Panc1 (cell line): ENCODE results near the gene NDST1. TPM values are rescaled to one million over a fixed set of nuclear protein-coding genes. Genes with fewer than 3 reads are reported as not detected.

Source experiments
- ATAC-seq: fragments of 200-7000 bp; cut with Tn5 transposase; 2 replicates; pipeline ENCODE4 v1.9.1; 2020; ENCODE audit warnings: mild to moderate bottlenecking, moderate library complexity
- BruUV-seq: library from RNA; stranded (reverse); fragments of 400-500 nt; replicated peaks from 2 replicates; lab custom pipeline; 2021; lab: Mats Ljungman, UMichigan
- CTCF ChIA-PET: fragments of 300-600 bp; sonication (Branson Sonifier 250); formaldehyde crosslinking; loops from one replicate; lab custom pipeline; 2022; ENCODE audit warnings: antibody characterized with exemption; lab: Charles Lee
- POLR2A ChIA-PET: fragments of 300-600 bp; sonication (Branson Sonifier 250); formaldehyde crosslinking; loops from one replicate; lab custom pipeline; 2022; ENCODE audit warnings: antibody characterized with exemption; lab: Charles Lee
- DNase-seq: peaks from one replicate; pipeline ENCODE4 v3.0.0-alpha.2; 2010; ENCODE audit warnings: low read depth, low spot score
- H3K27ac ChIP-seq: 2 replicates; pipeline ENCODE4 v1.5.1; 2011; ENCODE audit warnings: mild to moderate bottlenecking, low read length, inconsistent platforms
- H3K27me3 ChIP-seq: fragments of 200-500 bp; sonication (Bioruptor generic); 2 replicates; pipeline ENCODE4 v1.6.0; 2014; ENCODE audit warnings: low read length, inconsistent platforms; ENCODE audit not compliant: control insufficient read depth, insufficient read depth
- H3K36me3 ChIP-seq: fragments of 200-500 bp; sonication (Bioruptor generic); 2 replicates; pipeline ENCODE4 v1.5.1; 2014; ENCODE audit warnings: inconsistent platforms, mild to moderate bottlenecking, low read length, moderate library complexity; ENCODE audit not compliant: control insufficient read depth, insufficient read depth
- H3K4me1 ChIP-seq: 2 replicates; pipeline ENCODE4 v1.5.1; 2011; ENCODE audit warnings: inconsistent platforms, mild to moderate bottlenecking, low read length, moderate library complexity; ENCODE audit not compliant: control insufficient read depth, insufficient read depth
- H3K4me3 ChIP-seq, 2 experiments: 2 replicates each; pipeline ENCODE4 v1.5.1; 2011 to 2012; ENCODE audit warnings: low read depth in 2 of 2, low read length in 2 of 2, mild to moderate bottlenecking in 2 of 2, inconsistent platforms in 1 of 2, moderate library complexity in 1 of 2
- H3K9me3 ChIP-seq: fragments of 200-500 bp; sonication (Bioruptor generic); 2 replicates; pipeline ENCODE4 v1.5.1; 2014; ENCODE audit warnings: low read depth, mild to moderate bottlenecking, inconsistent platforms, low read length, moderate library complexity; ENCODE audit not compliant: control insufficient read depth, insufficient read depth
- CTCF ChIP-seq: fragments of 450-650 bp; IDR thresholded peaks from 2 replicates; pipeline ENCODE4 v1.5.1; 2017; ENCODE audit warnings: mild to moderate bottlenecking
- POLR2AphosphoS5 ChIP-seq: IDR thresholded peaks from 2 replicates; pipeline ENCODE4 v1.6.1; 2012; ENCODE audit warnings: mild to moderate bottlenecking, low read depth, low read length, moderate library complexity
- SIN3A ChIP-seq: IDR thresholded peaks from 2 replicates; pipeline ENCODE4 v1.6.1; 2012; ENCODE audit warnings: low read depth, mild to moderate bottlenecking, low read length, moderate library complexity, borderline replicate concordance; ENCODE audit not compliant: insufficient read depth
- TCF7L2 ChIP-seq: IDR thresholded peaks from 2 replicates; pipeline ENCODE4 v1.6.1; 2011; ENCODE audit warnings: mild to moderate bottlenecking, low read depth, low read length, inconsistent platforms
- in situ Hi-C: cut with HindIII; loops from 2 replicates; pipeline ENCODE4 v1.10.0; 2016; ENCODE audit warnings: low sequenced_read_pairs, low pct_unique_long_range_greater_than_20kb
- intact Hi-C: fragments of 100-400 bp; cut with micrococcal nuclease; formaldehyde crosslinking; loops from one replicate; pipeline ENCODE4 v1.10.0; 2022; ENCODE audit not compliant: unreplicated experiment
- total RNA-seq: library from RNA; stranded (reverse); gene quantifications from one replicate; pipeline ENCODE4 v1.2.1, GENCODE V29; 2021; ENCODE audit not compliant: unreplicated experiment
- TF ChIP-seq, protein P1 (sequence below), 2 experiments: IDR thresholded peaks; 2 replicates each; pipeline ENCODE4 v1.6.1; 2011 to 2012; ENCODE audit warnings: low read depth in 2 of 2, control low read depth in 1 of 2, low read length in 1 of 2, mild to moderate bottlenecking in 1 of 2, moderate library complexity in 1 of 2; ENCODE audit not compliant: insufficient read depth in 1 of 2

Gene NDST1
- total RNA-seq, 1 experiment from 2014 or later, result 142 TPM

DNA sequence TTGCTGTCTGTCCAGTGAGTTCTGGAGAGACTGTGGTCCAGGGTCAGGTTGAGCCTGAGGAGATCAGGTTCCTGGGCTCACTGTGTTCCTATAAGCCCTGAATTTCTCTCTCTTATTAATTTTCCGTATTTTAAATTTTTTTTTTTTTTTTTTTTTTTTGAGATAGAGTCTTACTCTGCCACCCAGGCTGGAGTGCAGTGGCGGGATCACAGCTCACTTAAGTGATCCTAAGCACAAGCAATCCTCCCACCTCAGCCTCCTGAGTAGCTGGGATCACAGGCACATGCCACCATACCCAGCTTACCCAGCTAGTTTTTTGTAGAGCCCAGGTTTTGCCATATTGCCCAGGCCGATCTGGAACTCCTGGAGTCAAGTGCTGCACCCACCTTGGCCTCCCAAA lies 22.5 kb downstream of the NDST1 start:
- no peak for TF ChIP-seq TCF7L2
- no peak for TF ChIP-seq SIN3A
- no peak for TF ChIP-seq CTCF
- TF ChIP-seq POLR2AphosphoS5, result no peak
- TF ChIP-seq, protein P1, sequence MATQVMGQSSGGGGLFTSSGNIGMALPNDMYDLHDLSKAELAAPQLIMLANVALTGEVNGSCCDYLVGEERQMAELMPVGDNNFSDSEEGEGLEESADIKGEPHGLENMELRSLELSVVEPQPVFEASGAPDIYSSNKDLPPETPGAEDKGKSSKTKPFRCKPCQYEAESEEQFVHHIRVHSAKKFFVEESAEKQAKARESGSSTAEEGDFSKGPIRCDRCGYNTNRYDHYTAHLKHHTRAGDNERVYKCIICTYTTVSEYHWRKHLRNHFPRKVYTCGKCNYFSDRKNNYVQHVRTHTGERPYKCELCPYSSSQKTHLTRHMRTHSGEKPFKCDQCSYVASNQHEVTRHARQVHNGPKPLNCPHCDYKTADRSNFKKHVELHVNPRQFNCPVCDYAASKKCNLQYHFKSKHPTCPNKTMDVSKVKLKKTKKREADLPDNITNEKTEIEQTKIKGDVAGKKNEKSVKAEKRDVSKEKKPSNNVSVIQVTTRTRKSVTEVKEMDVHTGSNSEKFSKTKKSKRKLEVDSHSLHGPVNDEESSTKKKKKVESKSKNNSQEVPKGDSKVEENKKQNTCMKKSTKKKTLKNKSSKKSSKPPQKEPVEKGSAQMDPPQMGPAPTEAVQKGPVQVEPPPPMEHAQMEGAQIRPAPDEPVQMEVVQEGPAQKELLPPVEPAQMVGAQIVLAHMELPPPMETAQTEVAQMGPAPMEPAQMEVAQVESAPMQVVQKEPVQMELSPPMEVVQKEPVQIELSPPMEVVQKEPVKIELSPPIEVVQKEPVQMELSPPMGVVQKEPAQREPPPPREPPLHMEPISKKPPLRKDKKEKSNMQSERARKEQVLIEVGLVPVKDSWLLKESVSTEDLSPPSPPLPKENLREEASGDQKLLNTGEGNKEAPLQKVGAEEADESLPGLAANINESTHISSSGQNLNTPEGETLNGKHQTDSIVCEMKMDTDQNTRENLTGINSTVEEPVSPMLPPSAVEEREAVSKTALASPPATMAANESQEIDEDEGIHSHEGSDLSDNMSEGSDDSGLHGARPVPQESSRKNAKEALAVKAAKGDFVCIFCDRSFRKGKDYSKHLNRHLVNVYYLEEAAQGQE (IDR thresholded peaks at IDR 0.05; ENCODE audit: insufficient read depth in 1 of 2, low read depth in 2 of 2, low read length in 1 of 2), result no peak
- intact Hi-C loops (no loop called here), in situ Hi-C loops (no loop called here)
- Histone ChIP-seq H3K4me1 (peaks cover 16% of the 10 kb centered on the region), H3K4me3 (no peak overlapping the region), H3K27me3 (no peaks in the 10 kb centered on the region), H3K27ac (no peak overlapping the region), H3K36me3 (peaks cover 6% of the 10 kb centered on the region), H3K9me3 (no peaks in the 10 kb centered on the region)
- ATAC-seq (no peak), DNase-seq (no peak)
- ChIA-PET CTCF (no interaction called here), POLR2A (no interaction called here)
- no TSS peak for BruUV-seq

DNA sequence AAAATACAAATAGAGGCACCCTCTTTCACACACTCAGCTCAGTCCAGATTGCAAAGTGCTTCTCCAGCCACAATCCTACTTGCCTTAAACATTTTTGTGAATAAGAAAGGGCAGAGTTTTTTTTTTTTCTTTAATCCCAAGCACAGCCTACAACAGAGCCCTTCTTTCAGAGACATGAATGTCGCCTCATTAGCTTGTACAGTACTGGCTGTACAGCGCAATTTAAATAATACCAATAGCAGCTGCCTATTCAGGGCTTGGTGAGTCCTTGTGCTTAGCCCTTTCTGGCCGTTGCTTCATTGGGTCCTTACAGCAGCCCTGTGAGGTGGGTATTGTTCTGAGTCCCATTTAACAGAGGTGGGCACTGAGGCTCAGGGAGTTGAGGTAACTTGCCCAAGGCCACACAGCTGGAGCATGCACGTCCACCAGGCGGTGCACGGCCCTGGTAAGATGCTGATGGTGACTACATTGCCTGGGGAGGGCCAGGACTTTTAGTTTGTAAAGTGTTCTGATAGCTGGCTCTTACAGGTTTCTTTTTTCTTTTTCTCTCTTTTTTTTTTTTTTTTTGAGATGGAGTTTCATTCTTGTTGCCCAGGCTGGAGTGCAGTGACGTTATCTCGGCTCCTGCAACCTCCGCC lies 23.1 kb downstream of the NDST1 start:
- ChIA-PET POLR2A (no interaction called here), CTCF (no interaction called here)
- in situ Hi-C loops, result no loop called here
- H3K9me3 ChIP-seq, result no peaks in the 10 kb centered on the region
- ATAC-seq (no peak), DNase-seq (no peak)
- TF ChIP-seq, protein P1 (IDR thresholded peaks at IDR 0.05; ENCODE audit: insufficient read depth in 1 of 2, low read depth in 2 of 2, low read length in 1 of 2), result no peak
- TF ChIP-seq TCF7L2 (no peak), CTCF (no peak), POLR2AphosphoS5 (no peak), SIN3A (no peak)
- peaks cover 7% of the 10 kb centered on the region for H3K36me3 ChIP-seq
- no peak overlapping the region for H3K4me3 ChIP-seq
- H3K4me1 ChIP-seq, result peaks cover 10% of the 10 kb centered on the region
- H3K27ac ChIP-seq, result no peak overlapping the region
- intact Hi-C loops, result no loop called here
- no TSS peak for BruUV-seq
- H3K27me3 ChIP-seq, result no peaks in the 10 kb centered on the region
